Skeletal muscle satellite cell (primary cell): Measurements from ENCODE around the gene IFITM10.
"Not testable (repeated sequence)": the region's sequence is repeated elsewhere in the genome, so short reads cannot be mapped to it uniquely, and the experiment has no call there.

Source experiments
- H3K27me3 ChIP-seq: 2 replicates; pipeline ENCODE4 v1.7.0; 2013; ENCODE audit warnings: low read length; ENCODE audit not compliant: control insufficient read depth, insufficient read depth
- H3K36me3 ChIP-seq: 2 replicates; pipeline ENCODE4 v1.7.0; 2013; ENCODE audit warnings: mild to moderate bottlenecking, control low read depth, low read length; ENCODE audit not compliant: insufficient read depth
- H3K4me1 ChIP-seq: 2 replicates; pipeline ENCODE4 v1.7.0; 2013; ENCODE audit warnings: low read length; ENCODE audit not compliant: control insufficient read depth, insufficient read depth
- H3K4me2 ChIP-seq: 2 replicates; pipeline ENCODE4 v1.7.0; 2013; ENCODE audit warnings: mild to moderate bottlenecking, low read length
- H3K4me3 ChIP-seq: 2 replicates; pipeline ENCODE4 v1.7.0; 2013; ENCODE audit warnings: low read length
- H3K9ac ChIP-seq: 2 replicates; pipeline ENCODE4 v1.7.0; 2013; ENCODE audit warnings: mild to moderate bottlenecking, low read depth, low read length, moderate library complexity
- H3K9me3 ChIP-seq: replicated peaks from 2 replicates; pipeline ENCODE4 v1.7.0; 2013; ENCODE audit warnings: mild to moderate bottlenecking, control low read depth, low read length

Gene IFITM10

GRCh38 chr11:1683904-1684572 lies 66.4 kb downstream of the IFITM10 start:
- not testable (repeated sequence) for H3K36me3 ChIP-seq, H3K9me3 ChIP-seq, H3K4me3 ChIP-seq, H3K9ac ChIP-seq, H3K4me2 ChIP-seq, H3K4me1 ChIP-seq
- H3K27me3 ChIP-seq: peaks cover 24% of the 10 kb centered on the region

- not testable (repeated sequence) for H3K4me1 ChIP-seq, H3K9ac ChIP-seq, H3K9me3 ChIP-seq
These were observed 67.2 kb downstream of the IFITM10 start for GRCh38 chr11:1683216-1683615.

More at GRCh38 chr11:1683216-1683615, 67.2 kb downstream of the IFITM10 start:
- H3K27me3 ChIP-seq: peaks cover 21% of the 10 kb centered on the region
- not testable (repeated sequence) for H3K4me2 ChIP-seq, H3K36me3 ChIP-seq, H3K4me3 ChIP-seq
